ENCODE measurements around the gene ZNRF4. TPM values are rescaled to one million over a fixed set of nuclear protein-coding genes. Genes with fewer than 3 reads are reported as not detected.

ZNRF4 gene
- total RNA-seq, 1 experiment from 2014 or later: not detected

- no TSS peak for BruUV-seq (replicated peaks)
- H3K27ac Mint-ChIP-seq (ENCODE audit: unreplicated experiment): no peak overlapping the region
- intact Hi-C loops (cut with micrococcal nuclease; ENCODE audit: unreplicated experiment): no loop called here
These were observed 3.7 kb upstream of the ZNRF4 start for GRCh38 chr19:5451494-5451893.

DNA sequence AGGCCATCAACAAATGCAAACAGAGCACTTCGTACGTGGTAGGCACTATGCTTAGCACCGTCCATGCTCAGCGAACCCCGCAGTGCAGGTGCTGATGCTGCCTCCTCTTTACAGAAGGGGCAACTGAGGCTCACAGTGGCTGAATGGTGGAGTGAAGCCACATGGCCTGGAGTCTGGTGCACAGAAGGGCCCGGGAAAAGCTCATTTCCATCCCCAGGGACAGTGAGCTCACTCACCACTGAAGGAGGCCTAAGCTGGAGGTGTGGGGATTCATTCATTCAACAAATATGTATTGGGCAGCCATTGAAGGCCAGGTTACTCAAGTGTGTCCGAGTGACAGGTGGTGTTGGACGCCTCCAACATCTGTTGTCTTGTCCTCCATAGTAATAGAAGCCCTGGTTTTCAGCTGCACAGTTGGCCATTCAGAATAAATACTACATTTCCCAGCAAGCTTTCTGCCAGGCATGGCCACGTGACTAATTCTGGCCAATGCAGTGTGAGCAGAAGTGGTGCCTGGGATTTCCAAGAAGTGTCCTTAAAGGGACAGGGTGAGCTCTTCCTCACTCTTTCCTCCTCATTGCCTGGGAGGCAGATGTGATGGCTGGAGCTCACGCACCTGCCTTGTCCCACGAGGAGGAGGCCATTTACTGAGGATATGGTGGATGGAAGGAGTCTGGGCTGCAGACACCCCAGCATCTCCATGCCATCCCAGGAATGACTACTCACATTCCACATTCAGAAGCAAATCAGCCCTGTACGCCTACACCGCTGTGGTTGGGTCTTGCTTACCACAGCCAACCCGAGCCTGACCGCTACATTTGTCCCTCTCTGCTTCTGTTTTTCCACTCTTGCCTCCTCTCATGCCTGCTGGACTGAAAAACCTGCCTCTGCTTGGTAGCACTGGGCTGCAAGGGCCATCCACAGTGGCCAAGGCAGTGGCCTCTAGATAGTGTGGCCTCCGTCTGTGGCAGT lies 2.3 kb upstream of the ZNRF4 start:
- BruUV-seq (replicated peaks): no TSS peak
- Mint-ChIP-seq H3K4me1 (ENCODE audit: low read depth, unreplicated experiment) (peaks cover 5% of the 10 kb centered on the region), H3K9me3 (ENCODE audit: unreplicated experiment) (no peaks in the 10 kb centered on the region), H3K27me3 (ENCODE audit: insufficient read depth, unreplicated experiment) (no peaks in the 10 kb centered on the region), H3K4me3 (ENCODE audit: unreplicated experiment) (no peak overlapping the region), H3K27ac (ENCODE audit: unreplicated experiment) (no peak overlapping the region), H3K36me3 (ENCODE audit: insufficient read depth, unreplicated experiment) (no peaks in the 10 kb centered on the region)
- intact Hi-C loops (cut with micrococcal nuclease; ENCODE audit: unreplicated experiment): no loop called here
- peak; percentile 42 to 57 for DNase-seq
- Histone ChIP-seq H3K9me3 (peaks cover 4% of the 10 kb centered on the region; the same call in 1 of the 2 replicates), H3K4me3 (ENCODE audit: low read depth, low read length) (no peak overlapping the region), H3K4me1 (no peaks in the 10 kb centered on the region), H3K27me3 (replicated peaks; ENCODE audit: control insufficient read depth, insufficient read depth, low read length) (no peaks in the 10 kb centered on the region), H3K36me3 (ENCODE audit: control insufficient read depth, insufficient read depth, low read length) (no peaks in the 10 kb centered on the region)
- POLR2A ChIA-PET: no interaction called here
- TF ChIP-seq, protein P1, sequence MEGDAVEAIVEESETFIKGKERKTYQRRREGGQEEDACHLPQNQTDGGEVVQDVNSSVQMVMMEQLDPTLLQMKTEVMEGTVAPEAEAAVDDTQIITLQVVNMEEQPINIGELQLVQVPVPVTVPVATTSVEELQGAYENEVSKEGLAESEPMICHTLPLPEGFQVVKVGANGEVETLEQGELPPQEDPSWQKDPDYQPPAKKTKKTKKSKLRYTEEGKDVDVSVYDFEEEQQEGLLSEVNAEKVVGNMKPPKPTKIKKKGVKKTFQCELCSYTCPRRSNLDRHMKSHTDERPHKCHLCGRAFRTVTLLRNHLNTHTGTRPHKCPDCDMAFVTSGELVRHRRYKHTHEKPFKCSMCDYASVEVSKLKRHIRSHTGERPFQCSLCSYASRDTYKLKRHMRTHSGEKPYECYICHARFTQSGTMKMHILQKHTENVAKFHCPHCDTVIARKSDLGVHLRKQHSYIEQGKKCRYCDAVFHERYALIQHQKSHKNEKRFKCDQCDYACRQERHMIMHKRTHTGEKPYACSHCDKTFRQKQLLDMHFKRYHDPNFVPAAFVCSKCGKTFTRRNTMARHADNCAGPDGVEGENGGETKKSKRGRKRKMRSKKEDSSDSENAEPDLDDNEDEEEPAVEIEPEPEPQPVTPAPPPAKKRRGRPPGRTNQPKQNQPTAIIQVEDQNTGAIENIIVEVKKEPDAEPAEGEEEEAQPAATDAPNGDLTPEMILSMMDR (IDR thresholded peaks at IDR 0.05; ENCODE audit: insufficient read depth in 1 of 2, low read depth in 1 of 2, low read length in 1 of 2, severe bottlenecking in 1 of 2, unreplicated experiment in 1 of 2): no peak
- CTCF ChIA-PET: no interaction called here

More at GRCh38 chr19:5451494-5451893, 3.7 kb upstream of the ZNRF4 start:
- no peak overlapping the region for H3K4me3 Mint-ChIP-seq (ENCODE audit: unreplicated experiment)
- H3K4me3 ChIP-seq (ENCODE audit: low read depth, low read length): no peak overlapping the region
- no peak for DNase-seq
- H3K36me3 ChIP-seq (ENCODE audit: control insufficient read depth, insufficient read depth, low read length): no peaks in the 10 kb centered on the region
- no peaks in the 10 kb centered on the region for H3K9me3 Mint-ChIP-seq (ENCODE audit: unreplicated experiment)
- H3K4me1 Mint-ChIP-seq (ENCODE audit: low read depth, unreplicated experiment): peaks cover 8% of the 10 kb centered on the region
- H3K4me1 ChIP-seq: no peaks in the 10 kb centered on the region
- H3K9me3 ChIP-seq: peaks cover 4% of the 10 kb centered on the region; the same call in 1 of the 2 replicates
- H3K27me3 ChIP-seq (replicated peaks; ENCODE audit: control insufficient read depth, insufficient read depth, low read length): no peaks in the 10 kb centered on the region
- ChIA-PET CTCF (no interaction called here), POLR2A (no interaction called here)
- TF ChIP-seq, protein P1 (IDR thresholded peaks at IDR 0.05; ENCODE audit: insufficient read depth in 1 of 2, low read depth in 1 of 2, low read length in 1 of 2, severe bottlenecking in 1 of 2, unreplicated experiment in 1 of 2): no peak
- H3K36me3 Mint-ChIP-seq (ENCODE audit: insufficient read depth, unreplicated experiment): no peaks in the 10 kb centered on the region
- no peaks in the 10 kb centered on the region for H3K27me3 Mint-ChIP-seq (ENCODE audit: insufficient read depth, unreplicated experiment)

- H3K4me1 Mint-ChIP-seq (ENCODE audit: low read depth, unreplicated experiment): no peaks in the 10 kb centered on the region
- no TSS peak for BruUV-seq (replicated peaks)
- ChIA-PET CTCF (no interaction called here), POLR2A (no interaction called here)
- H3K9me3 ChIP-seq: peaks cover 4% of the 10 kb centered on the region; the same call in 1 of the 2 replicates
- H3K4me3 Mint-ChIP-seq (ENCODE audit: unreplicated experiment): no peak overlapping the region
- no peaks in the 10 kb centered on the region for H3K36me3 ChIP-seq (ENCODE audit: control insufficient read depth, insufficient read depth, low read length)
- no peak overlapping the region for H3K4me3 ChIP-seq (ENCODE audit: low read depth, low read length)
- TF ChIP-seq, protein P1 (IDR thresholded peaks at IDR 0.05; ENCODE audit: insufficient read depth in 1 of 2, low read depth in 1 of 2, low read length in 1 of 2, severe bottlenecking in 1 of 2, unreplicated experiment in 1 of 2): no peak
- no peaks in the 10 kb centered on the region for H3K4me1 ChIP-seq
- no peaks in the 10 kb centered on the region for H3K36me3 Mint-ChIP-seq (ENCODE audit: insufficient read depth, unreplicated experiment)
- no peaks in the 10 kb centered on the region for H3K27me3 Mint-ChIP-seq (ENCODE audit: insufficient read depth, unreplicated experiment)
- DNase-seq: no peak
- no peaks in the 10 kb centered on the region for H3K9me3 Mint-ChIP-seq (ENCODE audit: unreplicated experiment)
- intact Hi-C loops (cut with micrococcal nuclease; ENCODE audit: unreplicated experiment): no loop called here
- no peaks in the 10 kb centered on the region for H3K27me3 ChIP-seq (replicated peaks; ENCODE audit: control insufficient read depth, insufficient read depth, low read length)
- H3K27ac Mint-ChIP-seq (ENCODE audit: unreplicated experiment): no peak overlapping the region
These were observed 474 bp upstream of the ZNRF4 start for GRCh38 chr19:5454743-5455142.

Measured in Caco-2 (cell line).